Neural progenitor cell (in vitro differentiated cells): Measurements from ENCODE around the gene USE1.

ENCODE experiments used
- CTCF ChIP-seq: fragments of 200-600 bp; sonication (generic); IDR thresholded peaks from 2 replicates; pipeline ENCODE4 v1.5.1; 2017; ENCODE audit warnings: antibody characterized with exemption, mild to moderate bottlenecking
- EZH2 ChIP-seq: fragments of 200-600 bp; sonication (generic); IDR thresholded peaks from 2 replicates; pipeline ENCODE4 v1.6.1; 2017; ENCODE audit warnings: antibody characterized with exemption, mild to moderate bottlenecking, moderate library complexity
- EZH2phosphoT487 ChIP-seq: fragments of 200-600 bp; sonication (generic); IDR thresholded peaks from 2 replicates; pipeline ENCODE4 v1.6.1; 2017; ENCODE audit warnings: antibody characterized with exemption

GRCh38 chr19:17249887-17250548 lies 34.9 kb downstream of the USE1 start:
- no peak for TF ChIP-seq CTCF
- no peak for TF ChIP-seq EZH2phosphoT487
- no peak for TF ChIP-seq EZH2
